ENCODE measurements around the gene UQCRC1. TPM values are rescaled to one million over a fixed set of nuclear protein-coding genes. Genes with fewer than 3 reads are reported as not detected.
A peak's percentile ranks its signal among the peaks of the same experiment; 100 is the strongest.

UQCRC1 gene
- total RNA-seq, 1 donor from 2014 or later: 190 TPM

DNA sequence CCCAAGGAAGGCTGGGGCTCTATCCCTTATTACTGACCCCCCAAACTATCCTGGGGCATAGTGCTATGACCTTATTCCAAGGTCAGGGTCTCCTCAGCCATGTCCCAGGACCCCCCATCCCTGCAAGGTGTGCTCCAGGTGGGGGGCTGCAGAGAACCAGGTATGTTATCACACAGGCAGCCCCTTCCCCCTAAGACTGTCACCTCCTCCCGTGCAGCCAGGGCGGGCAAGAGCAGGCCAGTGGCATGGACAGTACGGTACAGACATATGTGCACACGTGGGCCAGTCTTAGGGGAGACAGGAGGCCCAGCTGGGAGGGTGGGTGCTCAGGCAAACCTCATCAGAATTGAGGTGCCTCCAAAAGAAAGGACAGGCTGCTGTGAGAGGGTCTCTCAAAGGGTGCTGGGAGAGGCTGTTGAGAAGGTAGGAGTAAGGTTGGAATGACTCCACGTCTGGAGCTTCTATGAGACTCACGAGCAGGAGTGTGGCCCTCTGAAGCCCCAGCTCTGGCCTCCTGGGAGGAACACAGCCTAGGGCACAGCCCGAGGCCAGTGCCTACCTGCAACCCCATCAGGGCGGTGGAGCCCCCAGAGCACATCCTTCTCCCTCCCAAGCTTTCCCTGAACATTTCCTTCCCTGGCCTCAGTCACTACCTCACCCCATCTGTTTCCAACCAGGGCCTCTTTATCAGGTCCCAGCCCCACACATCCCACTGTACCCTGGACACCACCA, 12.6 kb downstream of the UQCRC1 start:
- H3K9ac ChIP-seq (ENCODE audit: low read length): peak overlapping the region; percentile 86
- no peaks in the 10 kb centered on the region for H3K27me3 ChIP-seq (ENCODE audit: insufficient read depth, low read length)
- no peak for DNase-seq (ENCODE audit: low read depth)
- H3K4me3 Mint-ChIP-seq (ENCODE audit: unreplicated experiment): peak overlapping the region; percentile 30
- H3K27ac ChIP-seq (ENCODE audit: low read depth, low read length): peak overlapping the region; percentile 92
- H3K4me2 ChIP-seq (ENCODE audit: low read length): no peak overlapping the region
- peak overlapping the region; percentile 89 for H3K27ac Mint-ChIP-seq (ENCODE audit: unreplicated experiment)
- no peak overlapping the region for H2AFZ ChIP-seq (ENCODE audit: low read depth, low read length)
- no peaks in the 10 kb centered on the region for H3K9me3 ChIP-seq (ENCODE audit: insufficient read depth, low read depth, low read length)
- peaks cover 22% of the 10 kb centered on the region for H3K36me3 ChIP-seq (ENCODE audit: insufficient read depth, low read length)
- FAIRE-seq: no peak
- H4K20me1 ChIP-seq (ENCODE audit: insufficient read depth, low read length): peaks cover 14% of the 10 kb centered on the region
- no peak overlapping the region for H3K4me3 ChIP-seq (ENCODE audit: insufficient read depth, low read depth, low read length)
- H3K79me2 ChIP-seq (ENCODE audit: insufficient read depth, low read length): peaks cover 38% of the 10 kb centered on the region
- no peaks in the 10 kb centered on the region for H3K27me3 Mint-ChIP-seq (ENCODE audit: low read depth, unreplicated experiment)
- H3K4me1 Mint-ChIP-seq (ENCODE audit: low read depth, unreplicated experiment): peaks cover 48% of the 10 kb centered on the region
- peaks cover 20% of the 10 kb centered on the region for H3K36me3 Mint-ChIP-seq (ENCODE audit: low read depth, unreplicated experiment)
- peaks cover 2% of the 10 kb centered on the region for H3K9me3 Mint-ChIP-seq (ENCODE audit: unreplicated experiment)
- TF ChIP-seq, protein P1, sequence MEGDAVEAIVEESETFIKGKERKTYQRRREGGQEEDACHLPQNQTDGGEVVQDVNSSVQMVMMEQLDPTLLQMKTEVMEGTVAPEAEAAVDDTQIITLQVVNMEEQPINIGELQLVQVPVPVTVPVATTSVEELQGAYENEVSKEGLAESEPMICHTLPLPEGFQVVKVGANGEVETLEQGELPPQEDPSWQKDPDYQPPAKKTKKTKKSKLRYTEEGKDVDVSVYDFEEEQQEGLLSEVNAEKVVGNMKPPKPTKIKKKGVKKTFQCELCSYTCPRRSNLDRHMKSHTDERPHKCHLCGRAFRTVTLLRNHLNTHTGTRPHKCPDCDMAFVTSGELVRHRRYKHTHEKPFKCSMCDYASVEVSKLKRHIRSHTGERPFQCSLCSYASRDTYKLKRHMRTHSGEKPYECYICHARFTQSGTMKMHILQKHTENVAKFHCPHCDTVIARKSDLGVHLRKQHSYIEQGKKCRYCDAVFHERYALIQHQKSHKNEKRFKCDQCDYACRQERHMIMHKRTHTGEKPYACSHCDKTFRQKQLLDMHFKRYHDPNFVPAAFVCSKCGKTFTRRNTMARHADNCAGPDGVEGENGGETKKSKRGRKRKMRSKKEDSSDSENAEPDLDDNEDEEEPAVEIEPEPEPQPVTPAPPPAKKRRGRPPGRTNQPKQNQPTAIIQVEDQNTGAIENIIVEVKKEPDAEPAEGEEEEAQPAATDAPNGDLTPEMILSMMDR (IDR thresholded peaks at IDR 0.05; ENCODE audit: insufficient read depth, low read depth, low read length): no peak
- no peak for TF ChIP-seq EZH2 (IDR thresholded peaks at IDR 0.05; ENCODE audit: insufficient read depth, low read length)
- peaks cover 75% of the 10 kb centered on the region for H3K4me1 ChIP-seq (ENCODE audit: insufficient read depth, low read length)

DNA sequence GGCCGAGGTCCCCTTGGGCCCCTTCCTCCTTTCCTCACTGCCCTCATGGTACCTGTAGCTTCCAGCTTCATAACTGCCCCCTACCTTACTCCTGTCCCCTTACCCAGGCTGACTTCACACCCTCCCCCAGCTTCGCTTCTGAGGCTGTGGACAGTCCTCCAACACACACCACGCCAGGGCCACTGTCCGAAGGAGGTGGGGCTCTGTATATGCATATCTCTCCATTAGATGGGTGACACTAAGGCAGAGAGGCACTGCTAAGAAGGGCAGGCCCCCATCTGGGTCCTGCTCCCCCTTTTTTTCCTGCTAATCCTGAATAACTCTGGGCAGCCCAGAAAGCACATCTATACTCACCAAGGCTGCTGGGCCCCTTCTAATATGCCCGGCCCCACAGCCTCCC, 13.3 kb downstream of the UQCRC1 start:
- Histone ChIP-seq H3K4me3 (ENCODE audit: insufficient read depth, low read depth, low read length) (no peak overlapping the region), H3K79me2 (ENCODE audit: insufficient read depth, low read length) (peaks cover 42% of the 10 kb centered on the region), H4K20me1 (ENCODE audit: insufficient read depth, low read length) (peaks cover 19% of the 10 kb centered on the region), H3K9me3 (ENCODE audit: insufficient read depth, low read depth, low read length) (no peaks in the 10 kb centered on the region), H3K9ac (ENCODE audit: low read length) (peak overlapping the region; percentile 86), H3K36me3 (ENCODE audit: insufficient read depth, low read length) (peaks cover 16% of the 10 kb centered on the region), H3K27ac (ENCODE audit: low read depth, low read length) (peak overlapping the region; percentile 92), H3K4me1 (ENCODE audit: insufficient read depth, low read length) (peaks cover 75% of the 10 kb centered on the region), H2AFZ (ENCODE audit: low read depth, low read length) (no peak overlapping the region), H3K27me3 (ENCODE audit: insufficient read depth, low read length) (no peaks in the 10 kb centered on the region), H3K4me2 (ENCODE audit: low read length) (peak overlapping the region; percentile 89)
- FAIRE-seq (no peak), DNase-seq (ENCODE audit: low read depth) (no peak)
- Mint-ChIP-seq H3K36me3 (ENCODE audit: low read depth, unreplicated experiment) (peaks cover 22% of the 10 kb centered on the region), H3K27me3 (ENCODE audit: low read depth, unreplicated experiment) (no peaks in the 10 kb centered on the region), H3K4me3 (ENCODE audit: unreplicated experiment) (peak overlapping the region; percentile 9), H3K4me1 (ENCODE audit: low read depth, unreplicated experiment) (peaks cover 48% of the 10 kb centered on the region), H3K9me3 (ENCODE audit: unreplicated experiment) (peaks cover 2% of the 10 kb centered on the region), H3K27ac (ENCODE audit: unreplicated experiment) (peak overlapping the region; percentile 89)
- TF ChIP-seq EZH2 (IDR thresholded peaks at IDR 0.05; ENCODE audit: insufficient read depth, low read length): no peak
- TF ChIP-seq, protein P1 (IDR thresholded peaks at IDR 0.05; ENCODE audit: insufficient read depth, low read depth, low read length): no peak

Data from astrocyte (in vitro differentiated cells and primary cell).